T-cell (primary cell): Measurements from ENCODE around the gene TNFRSF1B. TPM values are rescaled to one million over a fixed set of nuclear protein-coding genes. Genes with fewer than 3 reads are reported as not detected.

Experiments used
- ATAC-seq, 4 experiments: fragments of 200-7000 bp in 3 of 4; fragments of 150-1000 bp in 1 of 4; cut with Tn5 transposase; replicated peaks in 1 of 4; 1 replicate in 3 of 4; 2 replicates in 1 of 4; pipeline ENCODE4 v1.10.0; 2021; ENCODE audit warnings: moderate library complexity in 3 of 4, mild to moderate bottlenecking in 2 of 4, moderate number of reproducible peaks in 1 of 4
- CTCF ChIA-PET, 2 donors: fragments of 300-600 bp; sonication (Branson Sonifier 250); formaldehyde crosslinking; loops; one replicate each; lab custom pipeline; 2022; ENCODE audit warnings: antibody characterized with exemption in 2 of 2; lab: Charles Lee
- POLR2A ChIA-PET, 2 donors: fragments of 300-600 bp; sonication (Branson Sonifier 250); formaldehyde crosslinking; loops; one replicate each; lab custom pipeline; 2022; ENCODE audit warnings: antibody characterized with exemption in 2 of 2; lab: Charles Lee
- DNase-seq, 35 experiments: peaks; one replicate each; pipeline versions ENCODE4 v3.0.0 to v3.0.0-alpha.2; 2013 to 2023
- H3K27ac ChIP-seq: one replicate; pipeline ENCODE4 v1.5.1; 2013; ENCODE audit warnings: low read length
- H3K27me3 ChIP-seq, 2 experiments: replicated peaks in 1 of 2; 1 replicate in 1 of 2; 2 replicates in 1 of 2; pipeline versions ENCODE4 v1.6.1 to v1.7.0; 2013; ENCODE audit warnings: low read length in 1 of 2, mixed read lengths in 1 of 2; ENCODE audit not compliant: control insufficient read depth in 2 of 2, insufficient read depth in 2 of 2; ENCODE audit errors: extremely low read depth in 1 of 2
- H3K36me3 ChIP-seq, 2 donors: 1 replicate in 1 of 2; 2 replicates in 1 of 2; pipeline versions ENCODE4 v1.6.1 to v1.7.0; 2013; ENCODE audit warnings: low read length in 1 of 2; ENCODE audit not compliant: control insufficient read depth in 2 of 2, insufficient read depth in 1 of 2; ENCODE audit errors: extremely low read depth in 1 of 2
- H3K4me1 ChIP-seq, 2 experiments: 1 replicate in 1 of 2; 2 replicates in 1 of 2; pipeline versions ENCODE4 v1.6.1 to v1.7.0; 2013; ENCODE audit warnings: low read length in 2 of 2, mixed read lengths in 1 of 2; ENCODE audit not compliant: insufficient read depth in 2 of 2, control insufficient read depth in 1 of 2; ENCODE audit errors: extremely low read depth in 1 of 2
- H3K4me3 ChIP-seq, 2 donors: 1 replicate in 1 of 2; 2 replicates in 1 of 2; pipeline versions ENCODE4 v1.5.1 to v1.7.0; 2013; ENCODE audit warnings: mild to moderate bottlenecking in 2 of 2, low read length in 1 of 2, moderate library complexity in 1 of 2; ENCODE audit not compliant: control insufficient read depth in 1 of 2; ENCODE audit errors: extremely low read depth in 1 of 2
- H3K9me3 ChIP-seq: 2 replicates; pipeline ENCODE4 v1.7.0; 2013
- H3K27ac Mint-ChIP-seq, 2 donors: one replicate each; pipeline ENCODE4 v1.8.0; 2020 to 2021; ENCODE audit warnings: mild to moderate bottlenecking in 2 of 2, mixed read lengths in 2 of 2
- H3K27me3 Mint-ChIP-seq, 2 donors: one replicate each; pipeline ENCODE4 v1.8.0; 2021 to 2022; ENCODE audit warnings: mixed read lengths in 2 of 2
- H3K36me3 Mint-ChIP-seq: one replicate; pipeline ENCODE4 v1.8.0; 2021; ENCODE audit warnings: mixed read lengths
- H3K4me1 Mint-ChIP-seq, 3 donors: one replicate each; pipeline ENCODE4 v1.8.0; 2020 to 2022; ENCODE audit warnings: mixed read lengths in 3 of 3, mild to moderate bottlenecking in 1 of 3
- H3K4me3 Mint-ChIP-seq, 3 donors: one replicate each; pipeline ENCODE4 v1.8.0; 2020 to 2022; ENCODE audit warnings: mild to moderate bottlenecking in 3 of 3, mixed read lengths in 3 of 3, moderate library complexity in 3 of 3
- H3K9me3 Mint-ChIP-seq, 3 donors: one replicate each; pipeline ENCODE4 v1.8.0; 2020 to 2022; ENCODE audit warnings: mixed read lengths in 3 of 3
- WGBS: methylation state at CpG from one replicate; pipeline ENCODE4 v1.1.5; 2013; ENCODE audit warnings: missing lambda C conversion rate; ENCODE audit not compliant: insufficient coverage; 5-methylcytosine and 5-hydroxymethylcytosine counted together
- total RNA-seq, 35 experiments: library from RNA in 6 of 35; stranded (reverse) in 6 of 35; fragments of 120-200 nt in 1 of 35; gene quantifications; one replicate each; pipeline versions ENCODE4 v1.2.1 to v1.2.4 and lab custom pipeline; 2013 to 2026

TNFRSF1B gene
- total RNA-seq, 5 donors from 2014 or later (not counting 1 experiment from before 2014, with no cell fraction given) = 55.0 to 130 (median 99.6) TPM

- H3K9me3 Mint-ChIP-seq = peaks cover 0 to 4% (median 0%) of the 10 kb centered on the region in 3 donors
- peak overlapping the region; percentile 90 to 100 for H3K27ac Mint-ChIP-seq
- ATAC-seq = no peak
- Histone ChIP-seq H3K4me1 (peaks cover 31 to 93% of the 10 kb centered on the region in 2 experiments), H3K27ac (peak overlapping the region; percentile 75), H3K27me3 (no peaks in the 10 kb centered on the region), H3K36me3 (peaks cover 0 to 15% of the 10 kb centered on the region in 2 donors), H3K4me3 (peak overlapping the region in 1 of 2 donors; percentile 10), H3K9me3 (no peaks in the 10 kb centered on the region)
- H3K4me3 Mint-ChIP-seq = peak overlapping the region; percentile 68 to 100 (median 97)
- H3K36me3 Mint-ChIP-seq = peaks cover 18% of the 10 kb centered on the region
- H3K27me3 Mint-ChIP-seq = no peaks in the 10 kb centered on the region
- ChIA-PET POLR2A (interaction anchor here in 1 of 2 donors (0.9 kb wide), 1 partner anchor 22 kb away, joined by 5 read pairs; no protein-coding TSS in a partner anchor), CTCF (no interaction called here)
- 77% methylated on average over 4 of the region's 9 CpGs for WGBS
- H3K4me1 Mint-ChIP-seq = peaks cover 69 to 80% (median 78%) of the 10 kb centered on the region in 3 donors
- DNase-seq = no peak
Observed at GRCh38 chr1:12170263-12170671, 3.5 kb downstream of the TNFRSF1B start.

- H3K27me3 ChIP-seq = no peaks in the 10 kb centered on the region
- H3K36me3 ChIP-seq = peaks cover 0 to 15% of the 10 kb centered on the region in 2 donors
- peaks cover 20% of the 10 kb centered on the region for H3K36me3 Mint-ChIP-seq
- peak overlapping the region in 1 of 2 donors; percentile 10 for H3K4me3 ChIP-seq
- peak in 4 of 35 experiments; percentile 32 to 74 (median 38) for DNase-seq
- H3K4me1 Mint-ChIP-seq = peaks cover 74 to 87% (median 85%) of the 10 kb centered on the region in 3 donors
- ATAC-seq = no peak
- no peaks in the 10 kb centered on the region for H3K27me3 Mint-ChIP-seq
- ChIA-PET CTCF (no interaction called here), POLR2A (interaction anchor here in 1 of 2 donors (0.9 kb wide), 1 partner anchor 24 kb away, joined by 5 read pairs; no protein-coding TSS in a partner anchor)
- H3K27ac Mint-ChIP-seq = peak overlapping the region; percentile 90 to 96
- no peaks in the 10 kb centered on the region for H3K9me3 ChIP-seq
- peaks cover 0 to 4% (median 0%) of the 10 kb centered on the region in 3 donors for H3K9me3 Mint-ChIP-seq
- 77% methylated on average over 5 of the region's 12 CpGs for WGBS
- H3K4me1 ChIP-seq = peaks cover 38 to 93% of the 10 kb centered on the region in 2 experiments
- H3K27ac ChIP-seq = peak overlapping the region; percentile 97
- H3K4me3 Mint-ChIP-seq = peak overlapping the region; percentile 45 to 92 (median 60)
Observed at GRCh38 chr1:12171206-12172041, 4.6 kb downstream of the TNFRSF1B start.

GRCh38 chr1:12172042-12172851, 5.5 kb downstream of the TNFRSF1B start:
- ATAC-seq (peak in 3 of 4 experiments; percentile 11 to 17 (median 11)), DNase-seq (peak in 2 of 35 experiments; percentile 41 to 63)
- H3K36me3 Mint-ChIP-seq = peaks cover 21% of the 10 kb centered on the region
- ChIA-PET POLR2A (interaction anchor here in 1 of 2 donors (1.4 kb wide), 1 partner anchor 10 kb away, joined by 4 read pairs; no protein-coding TSS in a partner anchor), CTCF (no interaction called here)
- H3K9me3 Mint-ChIP-seq = peaks cover 0 to 4% (median 0%) of the 10 kb centered on the region in 3 donors
- peak overlapping the region; percentile 54 to 92 (median 62) for H3K4me3 Mint-ChIP-seq
- WGBS = 52% methylated on average over 12 of the region's 14 CpGs
- Histone ChIP-seq H3K27ac (peak overlapping the region; percentile 97), H3K27me3 (no peaks in the 10 kb centered on the region), H3K4me1 (peaks cover 42 to 98% of the 10 kb centered on the region in 2 experiments), H3K9me3 (no peaks in the 10 kb centered on the region), H3K4me3 (peak overlapping the region in 1 of 2 donors; percentile 10), H3K36me3 (peaks cover 0 to 18% of the 10 kb centered on the region in 2 donors)
- no peaks in the 10 kb centered on the region for H3K27me3 Mint-ChIP-seq
- H3K27ac Mint-ChIP-seq = peak overlapping the region; percentile 90 to 96
- H3K4me1 Mint-ChIP-seq = peaks cover 77 to 93% (median 92%) of the 10 kb centered on the region in 3 donors

DNA sequence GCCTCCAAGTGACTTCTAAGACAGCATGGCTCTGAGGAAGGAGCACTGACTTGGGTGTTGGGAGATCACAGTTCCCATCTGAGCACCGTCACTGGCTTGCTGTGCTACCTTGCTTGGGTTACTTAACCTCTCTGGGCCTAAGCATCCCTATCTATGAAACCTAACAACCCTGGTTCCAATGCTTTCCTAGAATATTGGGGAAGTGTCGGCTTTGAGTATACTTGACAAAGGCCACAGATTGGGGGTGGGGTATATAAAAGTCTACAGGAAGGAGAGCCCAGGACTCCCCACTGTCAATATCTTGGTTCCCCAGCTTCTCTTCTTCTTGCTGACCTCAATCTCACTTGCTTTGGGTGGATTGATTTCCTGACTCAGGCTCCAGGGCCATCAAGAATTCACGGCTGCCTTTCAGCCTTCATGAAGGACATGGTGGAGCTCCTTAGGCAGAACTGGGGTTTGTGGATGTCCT, 6.3 kb downstream of the TNFRSF1B start:
- Histone ChIP-seq H3K27ac (peak overlapping the region; percentile 97), H3K9me3 (no peaks in the 10 kb centered on the region), H3K27me3 (no peaks in the 10 kb centered on the region), H3K4me1 (peaks cover 48 to 100% of the 10 kb centered on the region in 2 experiments), H3K36me3 (peaks cover 0 to 18% of the 10 kb centered on the region in 2 donors), H3K4me3 (peak overlapping the region in 1 of 2 donors; percentile 7)
- POLR2A ChIA-PET = interaction anchor here (0.5 to 1.4 kb wide), 3 partner anchors 11 to 25 kb away, joined by 4 to 10 read pairs (median 5); no protein-coding TSS in a partner anchor
- no CpG with 5 or more reads among the region's 3 CpGs for WGBS
- Mint-ChIP-seq H3K27ac (peak overlapping the region; percentile 90 to 96), H3K4me1 (peaks cover 78 to 94% (median 94%) of the 10 kb centered on the region in 3 donors), H3K27me3 (no peaks in the 10 kb centered on the region), H3K36me3 (peaks cover 18% of the 10 kb centered on the region), H3K4me3 (peak overlapping the region; percentile 54 to 92 (median 62)), H3K9me3 (peaks cover 0 to 4% (median 0%) of the 10 kb centered on the region in 3 donors)
- CTCF ChIA-PET = interaction anchor here in 1 of 2 donors (1.1 kb wide), 1 partner anchor 48 kb away, joined by 3 read pairs; no protein-coding TSS in a partner anchor
- no peak for ATAC-seq
- no peak for DNase-seq

GRCh38 chr1:12173631-12174121, 6.9 kb downstream of the TNFRSF1B start:
- peaks cover 0 to 4% (median 0%) of the 10 kb centered on the region in 3 donors for H3K9me3 Mint-ChIP-seq
- WGBS = 4% methylated on average over 4 of the region's 11 CpGs
- Histone ChIP-seq H3K4me3 (peak overlapping the region; percentile 7 to 33), H3K27me3 (no peaks in the 10 kb centered on the region), H3K27ac (peak overlapping the region; percentile 97), H3K36me3 (peaks cover 0 to 18% of the 10 kb centered on the region in 2 donors), H3K9me3 (no peaks in the 10 kb centered on the region), H3K4me1 (peaks cover 50 to 100% of the 10 kb centered on the region in 2 experiments)
- ATAC-seq (peak; percentile 31 to 66 (median 37)), DNase-seq (peak in 34 of 35 experiments; percentile 78 to 99 (median 96))
- ChIA-PET CTCF (interaction anchor here in 1 of 2 donors (1.1 kb wide), 1 partner anchor 49 kb away, joined by 3 read pairs; no protein-coding TSS in a partner anchor), POLR2A (interaction anchor here in 1 of 2 donors (1.4 kb wide), 1 partner anchor 12 kb away, joined by 4 read pairs; no protein-coding TSS in a partner anchor)
- H3K4me3 Mint-ChIP-seq = peak overlapping the region; percentile 54 to 92 (median 62)
- H3K27ac Mint-ChIP-seq = peak overlapping the region; percentile 90 to 96
- H3K27me3 Mint-ChIP-seq = no peaks in the 10 kb centered on the region
- H3K36me3 Mint-ChIP-seq = peaks cover 18% of the 10 kb centered on the region
- peaks cover 78 to 94% (median 94%) of the 10 kb centered on the region in 3 donors for H3K4me1 Mint-ChIP-seq
